Measurements from ENCODE around the gene ZNF777. TPM values are rescaled to one million over a fixed set of nuclear protein-coding genes. Genes with fewer than 3 reads are reported as not detected.
A peak's percentile ranks its signal among the peaks of the same experiment; 100 is the strongest.

The ZNF777 gene
- total RNA-seq = 13.4 TPM
- 1 to 10 TPM in 2 of 4 donors, under 1 TPM in 2; 0.46 to 1.6 (median 1.2) TPM for polyA plus RNA-seq

GRCh38 chr7:149460493-149461277, at the start of gene ZNF777:
ZNF777 (minus strand) TSS chr7:149461062; CDS start chr7:149456022, 5,040 bp downstream.
- Histone ChIP-seq H3K4me3 (ENCODE audit: low read depth, low read length) (peak within 1 kb of the TSS; percentile 66), H3K4me1 (ENCODE audit: control insufficient read depth, insufficient read depth, low read length, poor library complexity, severe bottlenecking) (peaks cover 19% of the 10 kb centered on the region), H3K27me3 (ENCODE audit: control insufficient read depth, insufficient read depth, low read length) (peaks cover 14% of the 10 kb centered on the region), H3K27ac (ENCODE audit: insufficient read depth, low read length, poor library complexity, severe bottlenecking) (peak within 1 kb of the TSS; percentile 10), H3K36me3 (ENCODE audit: control insufficient read depth, insufficient read depth, low read length) (peaks cover 9% of the 10 kb centered on the region), H3K9me3 (ENCODE audit: control insufficient read depth in 2 of 2, low read length in 2 of 2) (no peaks in the 10 kb centered on the region)
- peak within 1 kb of the TSS; percentile 87 to 95 (median 90) for H3K4me3 Mint-ChIP-seq
- H3K4me1 Mint-ChIP-seq = peaks cover 15 to 46% (median 30%) of the 10 kb centered on the region in 4 donors
- H3K27ac Mint-ChIP-seq = peak within 1 kb of the TSS in 2 of 3 donors; percentile 83 to 90
- ATAC-seq (ENCODE audit: low read depth in 2 of 2) (peak; percentile 99), DNase-seq (peak; percentile 66 to 92 (median 83))
- peaks cover 28% of the 10 kb centered on the region for H3K27me3 Mint-ChIP-seq
- H3K9me3 Mint-ChIP-seq = peaks cover 0 to 2% (median 0%) of the 10 kb centered on the region in 7 donors
- H3K36me3 Mint-ChIP-seq = peaks cover 12% of the 10 kb centered on the region

DNA sequence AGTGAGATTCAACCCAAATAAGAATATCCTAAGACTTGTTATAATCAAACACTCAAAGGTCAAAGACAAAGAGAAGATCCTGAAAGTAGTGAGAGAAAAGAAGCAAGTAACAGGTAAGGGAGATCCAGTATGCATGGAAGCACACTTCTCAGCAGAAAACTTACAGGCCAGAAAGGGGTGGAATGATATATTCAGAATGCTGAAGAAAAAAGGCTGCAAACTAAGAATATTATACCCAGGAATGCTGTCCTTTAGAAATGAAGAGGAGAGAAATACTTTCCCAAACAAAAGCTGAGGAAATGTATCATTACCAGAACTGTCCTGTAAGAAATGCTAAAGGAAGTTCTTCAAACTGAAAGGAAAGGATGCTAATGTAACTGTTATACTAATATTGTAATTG, 49.4 kb upstream of the ZNF777 start:
- no peak overlapping the region for H3K27ac Mint-ChIP-seq

GRCh38 chr7:149509774-149510173, 48.9 kb upstream of the ZNF777 start:
- Mint-ChIP-seq H3K27me3 (peaks cover 11% of the 10 kb centered on the region), H3K36me3 (peaks cover 4% of the 10 kb centered on the region), H3K4me3 (peak overlapping the region in 1 of 4 donors; percentile 61), H3K27ac (no peak overlapping the region), H3K4me1 (no peaks in the 10 kb centered on the region), H3K9me3 (peaks cover 6 to 46% (median 19%) of the 10 kb centered on the region in 7 donors)
- Histone ChIP-seq H3K4me1 (ENCODE audit: control insufficient read depth, insufficient read depth, low read length, poor library complexity, severe bottlenecking) (no peaks in the 10 kb centered on the region), H3K36me3 (ENCODE audit: control insufficient read depth, insufficient read depth, low read length) (no peaks in the 10 kb centered on the region), H3K27me3 (ENCODE audit: control insufficient read depth, insufficient read depth, low read length) (no peaks in the 10 kb centered on the region), H3K4me3 (ENCODE audit: low read depth, low read length) (no peak overlapping the region), H3K27ac (ENCODE audit: insufficient read depth, low read length, poor library complexity, severe bottlenecking) (no peak overlapping the region), H3K9me3 (ENCODE audit: control insufficient read depth in 2 of 2, low read length in 2 of 2) (peaks cover 26 to 37% of the 10 kb centered on the region in 2 experiments)
- ATAC-seq (ENCODE audit: low read depth in 2 of 2) (no peak), DNase-seq (no peak)

More for the DNA sequence above, 49.4 kb upstream of the ZNF777 start:
- DNase-seq (no peak), ATAC-seq (ENCODE audit: low read depth in 2 of 2) (no peak)
- H3K4me3 ChIP-seq (ENCODE audit: low read depth, low read length) = no peak overlapping the region
- Mint-ChIP-seq H3K9me3 (peaks cover 6 to 48% (median 20%) of the 10 kb centered on the region in 7 donors), H3K27me3 (peaks cover 11% of the 10 kb centered on the region), H3K36me3 (peaks cover 4% of the 10 kb centered on the region), H3K4me3 (no peak overlapping the region), H3K4me1 (no peaks in the 10 kb centered on the region)
- no peaks in the 10 kb centered on the region for H3K4me1 ChIP-seq (ENCODE audit: control insufficient read depth, insufficient read depth, low read length, poor library complexity, severe bottlenecking)
- H3K9me3 ChIP-seq (ENCODE audit: control insufficient read depth in 2 of 2, low read length in 2 of 2) = peaks cover 26 to 36% of the 10 kb centered on the region in 2 experiments
- H3K36me3 ChIP-seq (ENCODE audit: control insufficient read depth, insufficient read depth, low read length) = no peaks in the 10 kb centered on the region
- H3K27me3 ChIP-seq (ENCODE audit: control insufficient read depth, insufficient read depth, low read length) = no peaks in the 10 kb centered on the region
- H3K27ac ChIP-seq (ENCODE audit: insufficient read depth, low read length, poor library complexity, severe bottlenecking) = no peak overlapping the region

DNA sequence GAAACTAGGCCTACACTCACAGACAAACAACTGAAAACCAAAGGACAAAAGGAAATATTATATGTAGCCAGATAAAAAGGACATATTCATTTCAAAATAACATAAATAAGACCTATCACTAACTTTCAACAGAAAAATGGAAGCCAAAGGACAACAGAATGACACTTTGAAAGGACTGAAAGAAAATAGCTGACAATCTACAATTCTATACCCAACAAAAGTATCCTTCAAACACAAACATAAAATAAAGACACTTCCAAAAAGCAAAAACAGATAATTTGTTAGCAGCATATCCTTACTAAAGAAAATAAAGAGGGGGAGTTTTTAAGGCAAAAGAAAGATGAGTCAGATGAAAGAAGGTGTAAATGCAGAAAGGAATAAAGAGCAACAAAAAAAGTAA, 44.7 kb upstream of the ZNF777 start:
- Mint-ChIP-seq H3K4me3 (no peak overlapping the region), H3K36me3 (peaks cover 4% of the 10 kb centered on the region), H3K9me3 (peaks cover 3 to 20% (median 13%) of the 10 kb centered on the region in 7 donors), H3K27ac (no peak overlapping the region), H3K4me1 (peaks cover 0 to 4% (median 0%) of the 10 kb centered on the region in 4 donors), H3K27me3 (peaks cover 11% of the 10 kb centered on the region)
- Histone ChIP-seq H3K4me3 (ENCODE audit: low read depth, low read length) (no peak overlapping the region), H3K4me1 (ENCODE audit: control insufficient read depth, insufficient read depth, low read length, poor library complexity, severe bottlenecking) (no peaks in the 10 kb centered on the region), H3K9me3 (ENCODE audit: control insufficient read depth in 2 of 2, low read length in 2 of 2) (peaks cover 22 to 29% of the 10 kb centered on the region in 2 experiments), H3K27ac (ENCODE audit: insufficient read depth, low read length, poor library complexity, severe bottlenecking) (no peak overlapping the region), H3K36me3 (ENCODE audit: control insufficient read depth, insufficient read depth, low read length) (no peaks in the 10 kb centered on the region), H3K27me3 (ENCODE audit: control insufficient read depth, insufficient read depth, low read length) (peaks cover 3% of the 10 kb centered on the region)
- DNase-seq (no peak), ATAC-seq (ENCODE audit: low read depth in 2 of 2) (no peak)

DNA sequence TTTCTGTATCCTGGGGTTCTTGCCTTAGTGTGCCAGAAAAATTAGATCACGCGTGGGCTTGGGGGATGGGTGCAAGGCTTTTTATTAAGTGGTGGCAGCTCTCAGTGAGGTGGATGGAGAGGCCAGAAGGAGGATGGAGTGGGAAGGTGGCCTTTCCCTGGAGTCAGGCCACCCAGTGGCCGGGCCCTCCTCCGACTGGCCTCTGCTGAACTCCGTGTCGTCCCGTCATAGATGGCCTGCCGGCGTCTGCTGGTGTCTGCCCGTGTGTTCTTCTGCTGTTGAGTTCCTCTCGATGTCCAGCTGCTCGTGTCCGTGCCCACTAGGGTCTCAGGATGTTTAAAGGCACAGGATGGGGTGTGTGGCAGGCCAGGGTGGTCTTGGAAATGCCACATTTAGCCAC, 40.8 kb upstream of the ZNF777 start:
- H3K9me3 ChIP-seq (ENCODE audit: control insufficient read depth in 2 of 2, low read length in 2 of 2) = peaks cover 4 to 13% of the 10 kb centered on the region in 2 experiments
- peaks cover 10% of the 10 kb centered on the region for H3K4me1 ChIP-seq (ENCODE audit: control insufficient read depth, insufficient read depth, low read length, poor library complexity, severe bottlenecking)
- Mint-ChIP-seq H3K27ac (no peak overlapping the region), H3K9me3 (peaks cover 0 to 7% (median 5%) of the 10 kb centered on the region in 7 donors), H3K4me3 (no peak overlapping the region), H3K4me1 (peaks cover 5 to 12% (median 6%) of the 10 kb centered on the region in 4 donors), H3K27me3 (peaks cover 8% of the 10 kb centered on the region), H3K36me3 (no peaks in the 10 kb centered on the region)
- H3K36me3 ChIP-seq (ENCODE audit: control insufficient read depth, insufficient read depth, low read length) = no peaks in the 10 kb centered on the region
- H3K27ac ChIP-seq (ENCODE audit: insufficient read depth, low read length, poor library complexity, severe bottlenecking) = no peak overlapping the region
- no peak overlapping the region for H3K4me3 ChIP-seq (ENCODE audit: low read depth, low read length)
- DNase-seq (no peak), ATAC-seq (ENCODE audit: low read depth in 2 of 2) (no peak)
- peaks cover 3% of the 10 kb centered on the region for H3K27me3 ChIP-seq (ENCODE audit: control insufficient read depth, insufficient read depth, low read length)

DNA sequence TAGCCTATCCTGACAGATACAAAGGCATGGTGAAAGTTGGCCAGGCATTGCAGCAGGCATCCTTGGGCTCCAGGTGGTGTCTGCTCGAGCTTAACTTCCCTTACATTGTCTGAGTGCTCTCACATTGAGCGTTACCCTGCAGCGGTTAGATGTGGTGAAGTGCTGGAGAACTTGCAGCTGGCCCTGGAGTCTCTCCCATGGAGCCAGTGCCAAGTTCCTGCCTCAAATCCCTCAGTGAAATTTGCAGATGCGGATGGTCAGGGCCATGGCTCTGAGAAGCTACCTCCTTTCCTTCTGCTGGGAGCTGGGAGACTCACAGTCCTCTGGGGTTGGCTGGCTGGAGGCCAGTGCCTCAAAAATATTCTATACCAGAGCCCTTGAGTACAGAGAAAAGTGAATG, 40.0 kb upstream of the ZNF777 start:
- DNase-seq (no peak), ATAC-seq (ENCODE audit: low read depth in 2 of 2) (no peak)
- Mint-ChIP-seq H3K4me1 (peaks cover 7 to 20% (median 12%) of the 10 kb centered on the region in 4 donors), H3K4me3 (peak overlapping the region in 1 of 4 donors; percentile 68), H3K27ac (no peak overlapping the region), H3K27me3 (peaks cover 8% of the 10 kb centered on the region), H3K9me3 (peaks cover 0 to 7% (median 5%) of the 10 kb centered on the region in 7 donors), H3K36me3 (no peaks in the 10 kb centered on the region)
- Histone ChIP-seq H3K4me1 (ENCODE audit: control insufficient read depth, insufficient read depth, low read length, poor library complexity, severe bottlenecking) (peaks cover 18% of the 10 kb centered on the region), H3K4me3 (ENCODE audit: low read depth, low read length) (no peak overlapping the region), H3K27me3 (ENCODE audit: control insufficient read depth, insufficient read depth, low read length) (peaks cover 3% of the 10 kb centered on the region), H3K27ac (ENCODE audit: insufficient read depth, low read length, poor library complexity, severe bottlenecking) (no peak overlapping the region), H3K9me3 (ENCODE audit: control insufficient read depth in 2 of 2, low read length in 2 of 2) (peaks cover 0 to 8% of the 10 kb centered on the region in 2 experiments), H3K36me3 (ENCODE audit: control insufficient read depth, insufficient read depth, low read length) (no peaks in the 10 kb centered on the region)

DNA sequence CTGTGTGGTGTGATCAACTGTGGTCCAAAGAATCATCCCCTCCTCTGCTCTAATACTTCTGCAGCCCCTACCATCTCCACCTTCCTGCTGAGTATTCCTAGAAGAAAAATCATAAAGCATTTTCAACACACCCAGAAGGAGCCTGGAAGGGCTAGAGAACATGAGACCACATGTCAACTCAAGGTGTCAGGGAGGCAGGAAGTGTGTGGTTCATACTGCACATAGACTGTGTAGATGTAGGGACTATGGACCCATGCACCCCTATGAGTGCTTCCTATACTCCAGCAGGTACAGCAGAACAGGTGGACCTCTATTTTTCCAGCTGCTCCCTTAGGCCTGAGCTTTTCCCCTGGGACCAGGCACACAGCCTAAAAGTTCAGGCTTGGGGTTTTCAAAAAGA, 39.3 kb upstream of the ZNF777 start:
- Mint-ChIP-seq H3K36me3 (no peaks in the 10 kb centered on the region), H3K4me1 (peaks cover 13 to 27% (median 19%) of the 10 kb centered on the region in 4 donors), H3K9me3 (peaks cover 0 to 7% (median 1%) of the 10 kb centered on the region in 7 donors), H3K4me3 (peak overlapping the region in 3 of 4 donors; percentile 6 to 84 (median 66)), H3K27ac (peak overlapping the region in 1 of 3 donors; percentile 23), H3K27me3 (peaks cover 8% of the 10 kb centered on the region)
- Histone ChIP-seq H3K4me3 (ENCODE audit: low read depth, low read length) (no peak overlapping the region), H3K9me3 (ENCODE audit: control insufficient read depth in 2 of 2, low read length in 2 of 2) (peaks cover 0 to under 1% of the 10 kb centered on the region in 2 experiments), H3K4me1 (ENCODE audit: control insufficient read depth, insufficient read depth, low read length, poor library complexity, severe bottlenecking) (peaks cover 22% of the 10 kb centered on the region), H3K27ac (ENCODE audit: insufficient read depth, low read length, poor library complexity, severe bottlenecking) (no peak overlapping the region), H3K36me3 (ENCODE audit: control insufficient read depth, insufficient read depth, low read length) (no peaks in the 10 kb centered on the region), H3K27me3 (ENCODE audit: control insufficient read depth, insufficient read depth, low read length) (peaks cover 3% of the 10 kb centered on the region)
- no peak for ATAC-seq (ENCODE audit: low read depth in 2 of 2)
- DNase-seq = peak in 1 of 3 donors; percentile 27

All from CD4-positive, CD25-positive, alpha-beta regulatory T cell (primary cell).